GM23338 (cell line): ENCODE results near the gene IDH1. TPM values are rescaled to one million over a fixed set of nuclear protein-coding genes. Genes with fewer than 3 reads are reported as not detected.

Source experiments
- ATAC-seq: fragments of 200-7000 bp; cut with Tn5 transposase; 3 replicates; pipeline ENCODE4 v1.9.1; 2020
- DNase-seq: peaks from one replicate; pipeline ENCODE4 v3.0.0-alpha.2; 2015; ENCODE audit warnings: low spot score
- H2AFZ ChIP-seq: fragments of 200-600 bp; sonication (generic); 2 replicates; pipeline ENCODE4 v1.8.0; 2016; ENCODE audit warnings: antibody characterized with exemption, mild to moderate bottlenecking, moderate library complexity
- H3F3A ChIP-seq: fragments of 200-600 bp; sonication (generic); replicated peaks from 2 replicates; pipeline ENCODE4 v1.8.0; 2017; ENCODE audit warnings: antibody characterized with exemption, mixed run types, low read depth
- H3K27ac ChIP-seq: fragments of 200-600 bp; sonication (generic); 2 replicates; pipeline ENCODE4 v1.6.1; 2016; ENCODE audit warnings: low read depth
- H3K27me3 ChIP-seq: fragments of 200-600 bp; sonication (generic); 2 replicates; pipeline ENCODE4 v1.8.0; 2016; ENCODE audit warnings: mild to moderate bottlenecking, mixed run types, moderate library complexity; ENCODE audit not compliant: insufficient read depth
- H3K36me3 ChIP-seq: fragments of 200-600 bp; sonication (generic); 2 replicates; pipeline ENCODE4 v1.8.0; 2016; ENCODE audit warnings: mild to moderate bottlenecking; ENCODE audit not compliant: insufficient read depth
- H3K4me1 ChIP-seq: fragments of 200-600 bp; sonication (generic); 2 replicates; pipeline ENCODE4 v1.8.0; 2016; ENCODE audit warnings: mild to moderate bottlenecking, moderate library complexity; ENCODE audit not compliant: insufficient read depth
- H3K4me2 ChIP-seq: fragments of 200-600 bp; sonication (generic); 2 replicates; pipeline ENCODE4 v1.7.1; 2017; ENCODE audit warnings: mixed run types
- H3K4me3 ChIP-seq: fragments of 200-600 bp; sonication (generic); 2 replicates; pipeline ENCODE4 v1.6.1; 2016; ENCODE audit warnings: mixed run types
- H3K79me2 ChIP-seq: fragments of 200-600 bp; sonication (generic); replicated peaks from 2 replicates; pipeline ENCODE4 v1.8.0; 2017; ENCODE audit warnings: mild to moderate bottlenecking; ENCODE audit not compliant: insufficient read depth
- H3K9me2 ChIP-seq: fragments of 200-600 bp; sonication (generic); 2 replicates; pipeline ENCODE4 v1.8.0; 2017; ENCODE audit not compliant: insufficient read depth
- H4K20me1 ChIP-seq: fragments of 200-600 bp; sonication (generic); replicated peaks from 2 replicates; pipeline ENCODE4 v1.8.0; 2017; ENCODE audit warnings: mild to moderate bottlenecking; ENCODE audit not compliant: insufficient read depth
- H3K27ac Mint-ChIP-seq: 2 replicates; pipeline ENCODE4 v1.8.0; 2020; ENCODE audit warnings: inconsistent platforms, mild to moderate bottlenecking, moderate library complexity, mixed read lengths
- H3K27me3 Mint-ChIP-seq: 3 replicates; pipeline ENCODE4 v1.8.0; 2022; ENCODE audit warnings: low read depth, mild to moderate bottlenecking, moderate library complexity, mixed read lengths, inconsistent platforms; ENCODE audit not compliant: insufficient read depth, poor library complexity
- H3K36me3 Mint-ChIP-seq: 3 replicates; pipeline ENCODE4 v1.8.0; 2021; ENCODE audit warnings: low read depth, mild to moderate bottlenecking, inconsistent platforms, moderate library complexity, mixed read lengths
- H3K4me1 Mint-ChIP-seq: 3 replicates; pipeline ENCODE4 v1.8.0; 2020; ENCODE audit warnings: mild to moderate bottlenecking, inconsistent platforms, mixed read lengths
- H3K4me3 Mint-ChIP-seq: 3 replicates; pipeline ENCODE4 v1.8.0; 2021; ENCODE audit warnings: moderate library complexity, mild to moderate bottlenecking, inconsistent platforms, mixed read lengths
- H3K9me3 Mint-ChIP-seq: 3 replicates; pipeline ENCODE4 v1.8.0; 2020; ENCODE audit warnings: moderate library complexity, mild to moderate bottlenecking, inconsistent platforms, mixed read lengths
- CREB1 ChIP-seq: fragments of 250-450 bp; sonication (Bioruptor Pico); IDR thresholded peaks from 2 replicates; pipeline ENCODE4 v1.5.0; 2020; ENCODE audit warnings: low read depth, mild to moderate bottlenecking, moderate library complexity
- EZH2phosphoT487 ChIP-seq: fragments of 200-600 bp; sonication (generic); IDR thresholded peaks from one replicate; pipeline ENCODE4 v1.8.1; 2018; ENCODE audit warnings: antibody characterized with exemption; ENCODE audit not compliant: unreplicated experiment
- NANOG ChIP-seq: IDR thresholded peaks from 2 replicates; pipeline ENCODE4 v1.6.1; 2016; ENCODE audit warnings: antibody characterized with exemption, borderline replicate concordance
- STAT1 ChIP-seq: IDR thresholded peaks from one replicate; pipeline ENCODE4 v1.6.1; 2016; ENCODE audit warnings: antibody characterized with exemption; ENCODE audit not compliant: unreplicated experiment
- ZNF114 ChIP-seq: fragments of 250-450 bp; sonication (Bioruptor Pico); IDR thresholded peaks from 2 replicates; pipeline ENCODE4 v1.5.0; 2020; ENCODE audit warnings: mild to moderate bottlenecking, moderate library complexity
- ZNF331 ChIP-seq: fragments of 250-450 bp; sonication (Bioruptor Pico); IDR thresholded peaks from 2 replicates; pipeline ENCODE4 v1.5.0; 2020; ENCODE audit warnings: low read depth, mild to moderate bottlenecking, moderate library complexity
- polyA plus RNA-seq: library from polyadenylated mRNA; unstranded; fragments of >200 nt; fragmentation: Nextera tagmentation; extraction: Ambion mirVana; gene quantifications from 2 replicates; pipeline ENCODE4 v1.2.1, GENCODE V29; 2016
- total RNA-seq: library from RNA; depleted of rRNA; stranded (reverse); fragments of >200 nt; shearing (Covaris generic); gene quantifications from 2 replicates; pipeline ENCODE4 v1.2.3, GENCODE V29; 2014
- TF ChIP-seq, protein P1 (sequence below), 2 experiments: fragments of 200-600 bp in 1 of 2; sonication (generic) in 1 of 2; conservative IDR thresholded peaks; 2 replicates each; pipeline versions ENCODE4 v1.5.1 to v1.6.1; 2016 to 2017; ENCODE audit warnings: antibody characterized with exemption in 2 of 2, low read depth in 2 of 2, mild to moderate bottlenecking in 2 of 2, moderate library complexity in 1 of 2
- TF ChIP-seq, protein P2 (sequence below): fragments of 250-450 bp; sonication (Bioruptor Pico); IDR thresholded peaks from 2 replicates; pipeline ENCODE4 v1.5.0; 2020; ENCODE audit warnings: mild to moderate bottlenecking, moderate library complexity
- TF ChIP-seq, protein P3 (sequence below): IDR thresholded peaks from one replicate; pipeline ENCODE4 v1.6.1; 2018; ENCODE audit warnings: antibody characterized with exemption; ENCODE audit not compliant: unreplicated experiment
- TF ChIP-seq, protein P4 (sequence below): IDR thresholded peaks from 2 replicates; pipeline ENCODE4 v1.6.1; 2016; ENCODE audit warnings: antibody characterized with exemption

Gene IDH1
- total and polyA plus RNA-seq, 2 experiments from 2014 or later, result 315 to 536 TPM

DNA sequence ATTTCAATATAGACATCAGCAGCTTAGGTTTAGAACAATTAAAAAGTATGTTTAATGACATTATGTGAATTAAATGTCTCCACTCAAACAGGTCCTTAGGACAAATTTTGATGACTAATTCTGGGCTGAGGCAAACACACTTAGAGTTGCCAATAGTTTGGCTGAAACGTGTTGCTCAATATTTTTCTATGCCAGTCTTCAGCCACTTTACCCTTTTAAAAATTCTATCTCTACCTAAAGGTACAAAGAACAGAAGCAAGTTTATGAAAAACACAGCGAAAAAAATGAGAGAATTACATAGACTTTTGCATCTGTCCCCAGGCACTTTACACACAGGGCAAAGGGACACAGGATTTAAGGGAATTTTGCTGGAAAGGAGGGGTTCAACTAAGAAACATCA is 4.5 kb downstream of the IDH1 start (continued):
- TF ChIP-seq, protein P1, sequence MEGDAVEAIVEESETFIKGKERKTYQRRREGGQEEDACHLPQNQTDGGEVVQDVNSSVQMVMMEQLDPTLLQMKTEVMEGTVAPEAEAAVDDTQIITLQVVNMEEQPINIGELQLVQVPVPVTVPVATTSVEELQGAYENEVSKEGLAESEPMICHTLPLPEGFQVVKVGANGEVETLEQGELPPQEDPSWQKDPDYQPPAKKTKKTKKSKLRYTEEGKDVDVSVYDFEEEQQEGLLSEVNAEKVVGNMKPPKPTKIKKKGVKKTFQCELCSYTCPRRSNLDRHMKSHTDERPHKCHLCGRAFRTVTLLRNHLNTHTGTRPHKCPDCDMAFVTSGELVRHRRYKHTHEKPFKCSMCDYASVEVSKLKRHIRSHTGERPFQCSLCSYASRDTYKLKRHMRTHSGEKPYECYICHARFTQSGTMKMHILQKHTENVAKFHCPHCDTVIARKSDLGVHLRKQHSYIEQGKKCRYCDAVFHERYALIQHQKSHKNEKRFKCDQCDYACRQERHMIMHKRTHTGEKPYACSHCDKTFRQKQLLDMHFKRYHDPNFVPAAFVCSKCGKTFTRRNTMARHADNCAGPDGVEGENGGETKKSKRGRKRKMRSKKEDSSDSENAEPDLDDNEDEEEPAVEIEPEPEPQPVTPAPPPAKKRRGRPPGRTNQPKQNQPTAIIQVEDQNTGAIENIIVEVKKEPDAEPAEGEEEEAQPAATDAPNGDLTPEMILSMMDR (conservative IDR thresholded peaks at IDR 0.05; ENCODE audit: low read depth in 2 of 2), result no peak
- no peak for TF ChIP-seq ZNF331 (CRISPR knock-in tag)
- TF ChIP-seq CREB1, result no peak

DNA sequence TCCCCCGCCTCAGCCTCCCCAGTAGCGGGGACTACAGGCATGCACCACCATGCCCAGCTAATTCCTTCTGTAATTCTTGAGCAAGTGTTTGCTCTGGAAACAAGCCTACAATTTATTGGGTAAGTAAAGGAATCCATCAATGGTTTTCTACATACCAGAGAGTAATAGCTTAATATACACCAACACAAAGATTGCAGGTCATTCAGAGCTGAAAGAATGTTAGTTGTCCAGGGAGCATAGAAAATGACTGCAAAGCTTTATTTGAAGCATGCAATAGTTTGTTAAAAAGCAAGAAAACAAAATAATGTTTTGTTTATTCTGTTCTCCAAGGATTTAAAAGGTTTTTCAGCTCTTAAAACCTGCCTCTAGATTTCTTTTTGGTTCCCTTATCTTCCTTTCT is 5.6 kb downstream of the IDH1 start:
- Mint-ChIP-seq H3K36me3 (peaks cover 96% of the 10 kb centered on the region), H3K27ac (peak overlapping the region; percentile 19), H3K27me3 (peaks cover 2% of the 10 kb centered on the region), H3K9me3 (no peaks in the 10 kb centered on the region), H3K4me1 (peaks cover 34% of the 10 kb centered on the region), H3K4me3 (no peak overlapping the region)
- Histone ChIP-seq H3K4me3 (no peak overlapping the region), H3K9me2 (no peaks in the 10 kb centered on the region), H3K79me2 (peaks cover 58% of the 10 kb centered on the region), H3K4me1 (peaks cover 17% of the 10 kb centered on the region), H2AFZ (no peak overlapping the region), H3K27ac (0 out of 2 replicates have a peak overlapping the region, but pooled peaks have one; percentile 24), H3K36me3 (peaks cover 84% of the 10 kb centered on the region), H3K27me3 (no peaks in the 10 kb centered on the region), H3K4me2 (no peak overlapping the region), H3F3A (0 out of 2 replicates have a peak, but pooled peaks cover 2% of the 10 kb centered on the region), H4K20me1 (peaks cover 13% of the 10 kb centered on the region)
- DNase-seq (no peak), ATAC-seq (no peak)
- TF ChIP-seq STAT1 (no peak), CREB1 (no peak), EZH2phosphoT487 (no peak), ZNF114 (CRISPR knock-in tag) (no peak), NANOG (no peak)
- TF ChIP-seq, protein P2, sequence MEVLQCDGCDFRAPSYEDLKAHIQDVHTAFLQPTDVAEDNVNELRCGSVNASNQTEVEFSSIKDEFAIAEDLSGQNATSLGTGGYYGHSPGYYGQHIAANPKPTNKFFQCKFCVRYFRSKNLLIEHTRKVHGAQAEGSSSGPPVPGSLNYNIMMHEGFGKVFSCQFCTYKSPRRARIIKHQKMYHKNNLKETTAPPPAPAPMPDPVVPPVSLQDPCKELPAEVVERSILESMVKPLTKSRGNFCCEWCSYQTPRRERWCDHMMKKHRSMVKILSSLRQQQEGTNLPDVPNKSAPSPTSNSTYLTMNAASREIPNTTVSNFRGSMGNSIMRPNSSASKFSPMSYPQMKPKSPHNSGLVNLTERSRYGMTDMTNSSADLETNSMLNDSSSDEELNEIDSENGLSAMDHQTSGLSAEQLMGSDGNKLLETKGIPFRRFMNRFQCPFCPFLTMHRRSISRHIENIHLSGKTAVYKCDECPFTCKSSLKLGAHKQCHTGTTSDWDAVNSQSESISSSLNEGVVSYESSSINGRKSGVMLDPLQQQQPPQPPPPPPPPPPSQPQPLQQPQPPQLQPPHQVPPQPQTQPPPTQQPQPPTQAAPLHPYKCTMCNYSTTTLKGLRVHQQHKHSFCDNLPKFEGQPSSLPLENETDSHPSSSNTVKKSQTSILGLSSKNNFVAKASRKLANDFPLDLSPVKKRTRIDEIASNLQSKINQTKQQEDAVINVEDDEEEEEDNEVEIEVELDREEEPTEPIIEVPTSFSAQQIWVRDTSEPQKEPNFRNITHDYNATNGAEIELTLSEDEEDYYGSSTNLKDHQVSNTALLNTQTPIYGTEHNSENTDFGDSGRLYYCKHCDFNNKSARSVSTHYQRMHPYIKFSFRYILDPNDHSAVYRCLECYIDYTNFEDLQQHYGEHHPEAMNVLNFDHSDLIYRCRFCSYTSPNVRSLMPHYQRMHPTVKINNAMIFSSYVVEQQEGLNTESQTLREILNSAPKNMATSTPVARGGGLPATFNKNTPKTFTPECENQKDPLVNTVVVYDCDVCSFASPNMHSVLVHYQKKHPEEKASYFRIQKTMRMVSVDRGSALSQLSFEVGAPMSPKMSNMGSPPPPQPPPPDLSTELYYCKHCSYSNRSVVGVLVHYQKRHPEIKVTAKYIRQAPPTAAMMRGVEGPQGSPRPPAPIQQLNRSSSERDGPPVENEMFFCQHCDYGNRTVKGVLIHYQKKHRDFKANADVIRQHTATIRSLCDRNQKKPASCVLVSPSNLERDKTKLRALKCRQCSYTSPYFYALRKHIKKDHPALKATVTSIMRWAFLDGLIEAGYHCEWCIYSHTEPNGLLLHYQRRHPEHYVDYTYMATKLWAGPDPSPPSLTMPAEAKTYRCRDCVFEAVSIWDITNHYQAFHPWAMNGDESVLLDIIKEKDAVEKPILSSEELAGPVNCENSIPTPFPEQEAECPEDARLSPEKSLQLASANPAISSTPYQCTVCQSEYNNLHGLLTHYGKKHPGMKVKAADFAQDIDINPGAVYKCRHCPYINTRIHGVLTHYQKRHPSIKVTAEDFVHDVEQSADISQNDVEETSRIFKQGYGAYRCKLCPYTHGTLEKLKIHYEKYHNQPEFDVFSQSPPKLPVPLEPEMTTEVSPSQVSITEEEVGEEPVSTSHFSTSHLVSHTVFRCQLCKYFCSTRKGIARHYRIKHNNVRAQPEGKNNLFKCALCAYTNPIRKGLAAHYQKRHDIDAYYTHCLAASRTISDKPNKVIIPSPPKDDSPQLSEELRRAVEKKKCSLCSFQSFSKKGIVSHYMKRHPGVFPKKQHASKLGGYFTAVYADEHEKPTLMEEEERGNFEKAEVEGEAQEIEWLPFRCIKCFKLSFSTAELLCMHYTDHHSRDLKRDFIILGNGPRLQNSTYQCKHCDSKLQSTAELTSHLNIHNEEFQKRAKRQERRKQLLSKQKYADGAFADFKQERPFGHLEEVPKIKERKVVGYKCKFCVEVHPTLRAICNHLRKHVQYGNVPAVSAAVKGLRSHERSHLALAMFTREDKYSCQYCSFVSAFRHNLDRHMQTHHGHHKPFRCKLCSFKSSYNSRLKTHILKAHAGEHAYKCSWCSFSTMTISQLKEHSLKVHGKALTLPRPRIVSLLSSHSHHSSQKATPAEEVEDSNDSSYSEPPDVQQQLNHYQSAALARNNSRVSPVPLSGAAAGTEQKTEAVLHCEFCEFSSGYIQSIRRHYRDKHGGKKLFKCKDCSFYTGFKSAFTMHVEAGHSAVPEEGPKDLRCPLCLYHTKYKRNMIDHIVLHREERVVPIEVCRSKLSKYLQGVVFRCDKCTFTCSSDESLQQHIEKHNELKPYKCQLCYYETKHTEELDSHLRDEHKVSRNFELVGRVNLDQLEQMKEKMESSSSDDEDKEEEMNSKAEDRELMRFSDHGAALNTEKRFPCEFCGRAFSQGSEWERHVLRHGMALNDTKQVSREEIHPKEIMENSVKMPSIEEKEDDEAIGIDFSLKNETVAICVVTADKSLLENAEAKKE (CRISPR knock-in tag), result no peak
- TF ChIP-seq, protein P3, sequence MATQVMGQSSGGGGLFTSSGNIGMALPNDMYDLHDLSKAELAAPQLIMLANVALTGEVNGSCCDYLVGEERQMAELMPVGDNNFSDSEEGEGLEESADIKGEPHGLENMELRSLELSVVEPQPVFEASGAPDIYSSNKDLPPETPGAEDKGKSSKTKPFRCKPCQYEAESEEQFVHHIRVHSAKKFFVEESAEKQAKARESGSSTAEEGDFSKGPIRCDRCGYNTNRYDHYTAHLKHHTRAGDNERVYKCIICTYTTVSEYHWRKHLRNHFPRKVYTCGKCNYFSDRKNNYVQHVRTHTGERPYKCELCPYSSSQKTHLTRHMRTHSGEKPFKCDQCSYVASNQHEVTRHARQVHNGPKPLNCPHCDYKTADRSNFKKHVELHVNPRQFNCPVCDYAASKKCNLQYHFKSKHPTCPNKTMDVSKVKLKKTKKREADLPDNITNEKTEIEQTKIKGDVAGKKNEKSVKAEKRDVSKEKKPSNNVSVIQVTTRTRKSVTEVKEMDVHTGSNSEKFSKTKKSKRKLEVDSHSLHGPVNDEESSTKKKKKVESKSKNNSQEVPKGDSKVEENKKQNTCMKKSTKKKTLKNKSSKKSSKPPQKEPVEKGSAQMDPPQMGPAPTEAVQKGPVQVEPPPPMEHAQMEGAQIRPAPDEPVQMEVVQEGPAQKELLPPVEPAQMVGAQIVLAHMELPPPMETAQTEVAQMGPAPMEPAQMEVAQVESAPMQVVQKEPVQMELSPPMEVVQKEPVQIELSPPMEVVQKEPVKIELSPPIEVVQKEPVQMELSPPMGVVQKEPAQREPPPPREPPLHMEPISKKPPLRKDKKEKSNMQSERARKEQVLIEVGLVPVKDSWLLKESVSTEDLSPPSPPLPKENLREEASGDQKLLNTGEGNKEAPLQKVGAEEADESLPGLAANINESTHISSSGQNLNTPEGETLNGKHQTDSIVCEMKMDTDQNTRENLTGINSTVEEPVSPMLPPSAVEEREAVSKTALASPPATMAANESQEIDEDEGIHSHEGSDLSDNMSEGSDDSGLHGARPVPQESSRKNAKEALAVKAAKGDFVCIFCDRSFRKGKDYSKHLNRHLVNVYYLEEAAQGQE, result no peak
- TF ChIP-seq, protein P1 (conservative IDR thresholded peaks at IDR 0.05; ENCODE audit: low read depth in 2 of 2), result no peak
- TF ChIP-seq, protein P4, sequence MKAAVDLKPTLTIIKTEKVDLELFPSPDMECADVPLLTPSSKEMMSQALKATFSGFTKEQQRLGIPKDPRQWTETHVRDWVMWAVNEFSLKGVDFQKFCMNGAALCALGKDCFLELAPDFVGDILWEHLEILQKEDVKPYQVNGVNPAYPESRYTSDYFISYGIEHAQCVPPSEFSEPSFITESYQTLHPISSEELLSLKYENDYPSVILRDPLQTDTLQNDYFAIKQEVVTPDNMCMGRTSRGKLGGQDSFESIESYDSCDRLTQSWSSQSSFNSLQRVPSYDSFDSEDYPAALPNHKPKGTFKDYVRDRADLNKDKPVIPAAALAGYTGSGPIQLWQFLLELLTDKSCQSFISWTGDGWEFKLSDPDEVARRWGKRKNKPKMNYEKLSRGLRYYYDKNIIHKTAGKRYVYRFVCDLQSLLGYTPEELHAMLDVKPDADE, result no peak
